ENCODE results near the gene RADIL.

DNA sequence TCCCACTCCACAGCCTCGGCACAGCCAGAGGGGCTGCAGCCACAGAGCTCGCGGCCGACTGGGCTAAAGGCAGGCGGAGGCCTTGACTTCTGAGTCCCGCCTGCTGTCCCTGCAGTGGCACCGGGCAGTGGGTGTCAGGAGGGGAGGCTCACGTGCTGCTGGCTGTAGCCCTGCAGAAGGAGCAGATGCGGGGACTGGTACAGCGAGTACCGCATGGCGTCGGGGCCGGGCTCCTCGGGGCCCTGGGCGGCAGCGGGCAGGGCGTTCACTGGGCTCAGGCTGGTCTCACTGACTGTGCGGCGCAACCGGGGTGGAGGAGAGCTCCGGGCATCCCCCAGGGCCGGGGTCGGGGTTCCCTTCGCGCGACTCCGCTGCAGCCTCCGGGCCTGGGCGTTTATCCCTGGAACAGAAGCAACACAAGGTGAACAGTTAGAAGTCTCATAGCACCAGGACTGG is 47.3 kb downstream of the RADIL start:
- TF ChIP-seq EZH2 (IDR thresholded peaks at IDR 0.05; ENCODE audit: insufficient read depth, low read length) (no peak), CTCF (IDR thresholded peaks at IDR 0.05; ENCODE audit: insufficient read depth, low read depth, low read length) (no peak)
